NCI-H2171 (cell line): ENCODE measurements around the gene HBA2.
"Not testable (repeated sequence)": the region's sequence is repeated elsewhere in the genome, so short reads cannot be mapped to it uniquely, and the experiment has no call there.

Source experiments
- DNase-seq: peaks from one replicate; lab custom pipeline; 2025; lab: John Stamatoyannopoulos, UW

Gene HBA2

GRCh38 chr16:172374-172941 lies at the start of gene HBA2:
Gene HBA2, plus strand, starts transcription at chr16:172876. Its CDS starts 37 bp downstream, at chr16:172913.
- not testable (repeated sequence) for DNase-seq

- not testable (repeated sequence) for DNase-seq
Measured at GRCh38 chr16:123558-124350, 48.9 kb upstream of the HBA2 start.

- no peak for DNase-seq
Measured at GRCh38 chr16:125011-125410, 47.7 kb upstream of the HBA2 start.

GRCh38 chr16:129075-129474 lies 43.6 kb upstream of the HBA2 start:
- no peak for DNase-seq

GRCh38 chr16:130533-131173 lies 42.0 kb upstream of the HBA2 start:
- no peak for DNase-seq

- no peak for DNase-seq
Measured at GRCh38 chr16:132120-132519, 40.6 kb upstream of the HBA2 start.

- no peak for DNase-seq
Measured at GRCh38 chr16:133716-134115, 39.0 kb upstream of the HBA2 start.

- DNase-seq, result peak; percentile 10
Measured at GRCh38 chr16:138049-138417, 34.6 kb upstream of the HBA2 start.

GRCh38 chr16:140175-140857 lies 32.4 kb upstream of the HBA2 start:
- DNase-seq, result no peak

GRCh38 chr16:142405-142967 lies 30.2 kb upstream of the HBA2 start:
- no peak for DNase-seq

- DNase-seq, result no peak
Measured at GRCh38 chr16:143047-143446, 29.6 kb upstream of the HBA2 start.

- no peak for DNase-seq
Measured at GRCh38 chr16:143456-143855, 29.2 kb upstream of the HBA2 start.

- no peak for DNase-seq
Measured at GRCh38 chr16:144797-145252, 27.9 kb upstream of the HBA2 start.

- DNase-seq, result no peak
Measured at GRCh38 chr16:146646-147045, 26.0 kb upstream of the HBA2 start.

GRCh38 chr16:149024-149660 lies 23.5 kb upstream of the HBA2 start:
- DNase-seq, result no peak

GRCh38 chr16:152141-153128 lies 20.2 kb upstream of the HBA2 start, which contains the start of gene HBZ:
Gene HBZ, plus strand, starts transcription at chr16:152644. Its CDS starts 266 bp downstream, at chr16:152910.
- no peak for DNase-seq

- not testable (repeated sequence) for DNase-seq
Measured at GRCh38 chr16:153129-153521, 19.6 kb upstream of the HBA2 start.

- not testable (repeated sequence) for DNase-seq
Measured at GRCh38 chr16:153550-154216, 19.0 kb upstream of the HBA2 start.

- no peak for DNase-seq
Measured at GRCh38 chr16:154217-155030, 18.3 kb upstream of the HBA2 start.
